Erythroblast (primary cell): ENCODE data around the gene TGM6.

Experiments used
- GATA1 ChIP-seq: IDR thresholded peaks from 2 replicates; pipeline ENCODE4 v1.6.1; 2011; ENCODE audit warnings: low read depth, mild to moderate bottlenecking, control low read depth, low read length, moderate library complexity
- POLR2A ChIP-seq: IDR thresholded peaks from 2 replicates; pipeline ENCODE4 v1.6.1; 2011; ENCODE audit warnings: mild to moderate bottlenecking, low read length

GRCh38 chr20:2365091-2365490, 15.6 kb upstream of the TGM6 start:
- TF ChIP-seq POLR2A (no peak), GATA1 (no peak)
